H1 (cell line): Measurements from ENCODE around the gene BSPH1.

Experiments
- CBX5 ChIP-seq: fragments of 300-800, 300-1000 bp; sonication (generic); IDR thresholded peaks from 2 replicates; pipeline ENCODE4 v1.7.1; 2016; ENCODE audit warnings: antibody characterized with exemption, low read length, low read depth
- CTCF ChIP-seq, 3 experiments: IDR thresholded peaks; 1 replicate in 2 of 3; 2 replicates in 1 of 3; pipeline versions ENCODE4 v1.5.1 to v1.6.1; 2011; ENCODE audit warnings: low read length in 3 of 3, mild to moderate bottlenecking in 3 of 3, inconsistent platforms in 2 of 3, low read depth in 1 of 3, moderate library complexity in 1 of 3; ENCODE audit not compliant: insufficient read depth in 1 of 3; ENCODE audit errors: control extremely low read depth in 1 of 3
- SRF ChIP-seq: IDR thresholded peaks from 2 replicates; pipeline ENCODE4 v1.6.1; 2011; ENCODE audit warnings: mild to moderate bottlenecking, low read depth, low read length, moderate library complexity
- SUZ12 ChIP-seq: fragments of 200-600 bp; sonication (generic); IDR thresholded peaks from 2 replicates; pipeline ENCODE4 v1.6.1; 2012; ENCODE audit warnings: mild to moderate bottlenecking, inconsistent platforms, low read length, moderate library complexity, mixed read lengths
- TAF1 ChIP-seq: IDR thresholded peaks from 2 replicates; pipeline ENCODE4 v1.6.1; 2011; ENCODE audit warnings: mild to moderate bottlenecking, low read depth, low read length

DNA sequence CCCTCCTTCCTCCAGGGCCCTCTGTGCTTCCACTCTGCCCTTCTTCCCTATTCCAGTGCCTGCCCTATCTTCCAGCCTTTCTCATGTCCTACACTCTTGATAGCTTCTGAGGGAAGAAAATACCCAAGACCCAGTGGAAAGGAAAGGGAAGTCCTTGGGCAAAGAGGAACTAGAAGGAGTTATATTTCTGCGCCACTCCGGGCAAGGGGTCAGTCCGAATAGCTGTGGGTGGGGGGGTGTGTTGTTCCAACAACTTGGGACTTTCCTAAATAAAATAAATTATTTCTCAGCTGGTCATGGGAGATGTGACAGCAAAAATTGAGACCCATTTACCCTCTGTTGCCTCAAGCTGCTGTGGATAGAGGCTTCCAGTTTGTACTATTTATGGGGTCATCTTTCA, 28.7 kb upstream of the BSPH1 start:
- TF ChIP-seq SUZ12 (no peak), TAF1 (no peak), SRF (no peak), CTCF (IDR thresholded peaks at IDR 0.05; ENCODE audit: control extremely low read depth in 1 of 3, insufficient read depth in 1 of 3, low read depth in 1 of 3, low read length in 3 of 3) (no peak), CBX5 (no peak)
